WTC11 (cell line): ENCODE results near the gene EHMT1. TPM values are rescaled to one million over a fixed set of nuclear protein-coding genes. Genes with fewer than 3 reads are reported as not detected.

Experiments used
- ATAC-seq: fragments of 200-7000 bp; cut with Tn5 transposase; 2 replicates; pipeline ENCODE4 v1.10.0; 2021; ENCODE audit warnings: mild to moderate bottlenecking, moderate library complexity
- CTCF ChIA-PET: fragments of 300-600 bp; sonication (Branson Sonifier 250); formaldehyde crosslinking; loops from one replicate; lab custom pipeline; 2021; ENCODE audit warnings: antibody characterized with exemption; lab: Charles Lee
- POLR2A ChIA-PET: fragments of 350-600 bp; sonication (Branson Sonifier 250); formaldehyde crosslinking; loops from one replicate; lab custom pipeline; 2021; ENCODE audit warnings: antibody characterized with exemption; lab: Charles Lee
- DNase-seq: peaks from one replicate; pipeline ENCODE4 v3.0.0; 2021; ENCODE audit warnings: low spot score
- H3K27ac Mint-ChIP-seq: 2 replicates; pipeline ENCODE4 v1.8.0; 2021; ENCODE audit warnings: mixed read lengths
- H3K27me3 Mint-ChIP-seq: 2 replicates; pipeline ENCODE4 v1.8.0; 2021; ENCODE audit warnings: low read depth, mild to moderate bottlenecking, moderate library complexity, mixed read lengths
- H3K36me3 Mint-ChIP-seq: 2 replicates; pipeline ENCODE4 v1.8.0; 2021; ENCODE audit warnings: mixed read lengths
- H3K4me1 Mint-ChIP-seq: 2 replicates; pipeline ENCODE4 v1.8.0; 2022; ENCODE audit warnings: mixed read lengths
- H3K4me3 Mint-ChIP-seq: 2 replicates; pipeline ENCODE4 v1.8.0; 2021; ENCODE audit warnings: mild to moderate bottlenecking, moderate library complexity, mixed read lengths
- H3K9me3 Mint-ChIP-seq: 2 replicates; pipeline ENCODE4 v1.8.0; 2021; ENCODE audit warnings: mixed read lengths
- CREB1 ChIP-seq: sonication (generic); formaldehyde crosslinking; IDR thresholded peaks from 2 replicates; pipeline ENCODE4 v1.8.0; 2023; ENCODE audit warnings: mild to moderate bottlenecking, missing genetic modification reagents
- E2F5 ChIP-seq: sonication (generic); formaldehyde crosslinking; IDR thresholded peaks from 2 replicates; pipeline ENCODE4 v1.8.1; 2022; ENCODE audit warnings: mild to moderate bottlenecking, moderate library complexity, missing genetic modification reagents
- ELF4 ChIP-seq: sonication (generic); formaldehyde crosslinking; IDR thresholded peaks from 2 replicates; pipeline ENCODE4 v1.8.1; 2022; ENCODE audit warnings: low read depth, mild to moderate bottlenecking, moderate library complexity, missing genetic modification reagents
- FOXJ3 ChIP-seq: sonication (generic); formaldehyde crosslinking; IDR thresholded peaks from 2 replicates; pipeline ENCODE4 v1.9.0; 2021; ENCODE audit warnings: missing genetic modification reagents, mild to moderate bottlenecking, borderline replicate concordance
- FOXP4 ChIP-seq: sonication (generic); formaldehyde crosslinking; IDR thresholded peaks from 2 replicates; pipeline ENCODE4 v1.8.0; 2022; ENCODE audit warnings: mild to moderate bottlenecking, missing genetic modification reagents
- JUN ChIP-seq: sonication (generic); formaldehyde crosslinking; IDR thresholded peaks from 2 replicates; pipeline ENCODE4 v1.8.0; 2023; ENCODE audit warnings: mild to moderate bottlenecking, missing genetic modification reagents
- NFATC4 ChIP-seq: fragments of 250-450 bp; sonication (Bioruptor Pico); IDR thresholded peaks from 2 replicates; pipeline ENCODE4 v1.9.0; 2021; ENCODE audit warnings: mild to moderate bottlenecking
- NFYB ChIP-seq: sonication (generic); formaldehyde crosslinking; conservative IDR thresholded peaks from 2 replicates; pipeline ENCODE4 v1.8.0; 2022; ENCODE audit warnings: low read depth, missing genetic modification reagents
- OVOL2 ChIP-seq: fragments of 250-450 bp; sonication (Bioruptor Pico); IDR thresholded peaks from 2 replicates; pipeline ENCODE4 v1.9.0; 2021; ENCODE audit warnings: mild to moderate bottlenecking, borderline replicate concordance
- PRRX2 ChIP-seq: fragments of 250-450 bp; sonication (Bioruptor Pico); IDR thresholded peaks from 2 replicates; pipeline ENCODE4 v1.8.0; 2021; ENCODE audit warnings: mild to moderate bottlenecking
- RORB ChIP-seq: fragments of 250-450 bp; sonication (Bioruptor Pico); IDR thresholded peaks from 2 replicates; pipeline ENCODE4 v1.9.0; 2021; ENCODE audit warnings: mild to moderate bottlenecking
- STAT6 ChIP-seq: sonication (generic); formaldehyde crosslinking; conservative IDR thresholded peaks from 2 replicates; pipeline ENCODE4 v1.8.1; 2023; ENCODE audit warnings: mild to moderate bottlenecking, low read depth, missing genetic modification reagents, moderate library complexity
- TCF7 ChIP-seq: sonication (generic); formaldehyde crosslinking; IDR thresholded peaks from 2 replicates; pipeline ENCODE4 v1.8.0; 2022; ENCODE audit warnings: mild to moderate bottlenecking, low read depth, missing genetic modification reagents, moderate library complexity
- ZBTB21 ChIP-seq: sonication (generic); formaldehyde crosslinking; IDR thresholded peaks from 2 replicates; pipeline ENCODE4 v1.8.1; 2023; ENCODE audit warnings: mild to moderate bottlenecking, missing genetic modification reagents, borderline replicate concordance
- ZBTB43 ChIP-seq: sonication (generic); formaldehyde crosslinking; IDR thresholded peaks from 2 replicates; pipeline ENCODE4 v1.8.1; 2023; ENCODE audit warnings: mild to moderate bottlenecking, missing genetic modification reagents
- ZMAT4 ChIP-seq: fragments of 250-450 bp; sonication (Bioruptor Pico); IDR thresholded peaks from 2 replicates; pipeline ENCODE4 v1.9.0; 2021; ENCODE audit warnings: mild to moderate bottlenecking
- ZNF219 ChIP-seq: sonication (generic); formaldehyde crosslinking; IDR thresholded peaks from 2 replicates; pipeline ENCODE4 v1.8.0; 2023; ENCODE audit warnings: missing genetic modification reagents, mild to moderate bottlenecking, borderline replicate concordance
- ZNF232 ChIP-seq: sonication (generic); formaldehyde crosslinking; IDR thresholded peaks from 2 replicates; pipeline ENCODE4 v1.8.0; 2022; ENCODE audit warnings: mild to moderate bottlenecking, missing genetic modification reagents
- ZNF317 ChIP-seq: sonication (generic); formaldehyde crosslinking; IDR thresholded peaks from 2 replicates; pipeline ENCODE4 v1.8.1; 2023; ENCODE audit warnings: low read depth, mild to moderate bottlenecking, moderate library complexity, missing genetic modification reagents, borderline replicate concordance
- ZNF512 ChIP-seq: sonication (generic); formaldehyde crosslinking; IDR thresholded peaks from 2 replicates; pipeline ENCODE4 v1.8.1; 2022; ENCODE audit warnings: missing genetic modification reagents, borderline replicate concordance
- ZNF532 ChIP-seq: fragments of 250-450 bp; sonication (Bioruptor Pico); IDR thresholded peaks from 2 replicates; pipeline ENCODE4 v1.9.0; 2021; ENCODE audit warnings: mild to moderate bottlenecking, borderline replicate concordance
- total RNA-seq: library from RNA; stranded (reverse); gene quantifications from 3 replicates; pipeline ENCODE4 v1.2.3, GENCODE V29; 2021

Gene EHMT1
- total RNA-seq, 1 experiment from 2014 or later, result 170 TPM

- TF ChIP-seq ZBTB43 (CRISPR knock-in tag) (no peak), TCF7 (CRISPR knock-in tag) (no peak), FOXJ3 (CRISPR knock-in tag) (no peak)
Observed at GRCh38 chr9:137758067-137758466, 139.3 kb downstream of the EHMT1 start (continued).

GRCh38 chr9:137759117-137759516 is 140.3 kb downstream of the EHMT1 start:
- Mint-ChIP-seq H3K9me3 (peaks cover 7% of the 10 kb centered on the region), H3K27me3 (no peaks in the 10 kb centered on the region), H3K36me3 (peaks cover 80% of the 10 kb centered on the region), H3K4me3 (no peak overlapping the region), H3K27ac (peak overlapping the region; percentile 16), H3K4me1 (peaks cover 19% of the 10 kb centered on the region)
- no peak for ATAC-seq
- no peak for DNase-seq
- POLR2A ChIA-PET, result no interaction called here
- CTCF ChIA-PET, result interaction anchor here (0.7 to 1.3 kb wide), 2 partner anchors 86 to 109 kb away, joined by 3 to 5 read pairs; no protein-coding TSS in a partner anchor
- no peak for TF ChIP-seq ZMAT4 (CRISPR knock-in tag)
- no peak for TF ChIP-seq ZNF232 (CRISPR knock-in tag)
- TF ChIP-seq ZNF512, result no peak
- TF ChIP-seq E2F5 (CRISPR knock-in tag), result no peak
- TF ChIP-seq RORB (CRISPR knock-in tag), result no peak
- no peak for TF ChIP-seq ZBTB21 (CRISPR knock-in tag)
- no peak for TF ChIP-seq NFATC4 (CRISPR knock-in tag)
- TF ChIP-seq FOXP4, result no peak
- TF ChIP-seq ZNF219, result no peak
- TF ChIP-seq PRRX2 (CRISPR knock-in tag), result no peak
- TF ChIP-seq ELF4 (CRISPR knock-in tag), result no peak
- no peak for TF ChIP-seq OVOL2 (CRISPR knock-in tag)
- no peak for TF ChIP-seq NFYB (CRISPR knock-in tag)

GRCh38 chr9:137759649-137760321 is 141.0 kb downstream of the EHMT1 start:
- Mint-ChIP-seq H3K36me3 (peaks cover 80% of the 10 kb centered on the region), H3K4me1 (peaks cover 19% of the 10 kb centered on the region), H3K4me3 (no peak overlapping the region), H3K27ac (peak overlapping the region; percentile 16; the same call in 1 of the 2 replicates), H3K9me3 (peaks cover 7% of the 10 kb centered on the region), H3K27me3 (no peaks in the 10 kb centered on the region)
- DNase-seq (peak; percentile 49), ATAC-seq (peak; percentile 69; the same call in 1 of the 2 replicates)
- POLR2A ChIA-PET, result no interaction called here
- CTCF ChIA-PET, result no interaction called here
- TF ChIP-seq JUN (CRISPR knock-in tag), result no peak
- no peak for TF ChIP-seq STAT6 (CRISPR knock-in tag)
- TF ChIP-seq ZNF532, result no peak
- TF ChIP-seq CREB1, result no peak
- TF ChIP-seq ZNF317 (CRISPR knock-in tag), result no peak
